Cerebellar cortex (tissue), 1 donor: Measurements from ENCODE around the gene CNIH3.
"Not testable (repeated sequence)": the region's sequence is repeated elsewhere in the genome, so short reads cannot be mapped to it uniquely, and the experiment has no call there.

Experiments
- DNase-seq: peaks from one replicate; pipeline ENCODE4 v3.0.0-alpha.2; 2015; ENCODE audit warnings: low spot score

Gene CNIH3

GRCh38 chr1:224689374-224689773 is 73.3 kb downstream of the CNIH3 start:
- no peak for DNase-seq

- no peak for DNase-seq
Observed at GRCh38 chr1:224690576-224690975, 74.5 kb downstream of the CNIH3 start.

GRCh38 chr1:224691148-224691925 is 75.2 kb downstream of the CNIH3 start:
- no peak for DNase-seq

GRCh38 chr1:224694969-224695368 is 78.9 kb downstream of the CNIH3 start:
- no peak for DNase-seq

- DNase-seq = no peak
Observed at GRCh38 chr1:224696021-224696420, 79.9 kb downstream of the CNIH3 start.

GRCh38 chr1:224696891-224697765 is 81.0 kb downstream of the CNIH3 start:
- DNase-seq = no peak

GRCh38 chr1:224698015-224698451 is 81.9 kb downstream of the CNIH3 start:
- no peak for DNase-seq

- peak; percentile 10 for DNase-seq
Observed at GRCh38 chr1:224700918-224701531, 84.9 kb downstream of the CNIH3 start.

- no peak for DNase-seq
Observed at GRCh38 chr1:224703702-224704101, 87.6 kb downstream of the CNIH3 start.

- DNase-seq = no peak
Observed at GRCh38 chr1:224704107-224704735, 88.1 kb downstream of the CNIH3 start.

GRCh38 chr1:224705578-224705977 is 89.5 kb downstream of the CNIH3 start:
- DNase-seq = no peak

GRCh38 chr1:224707843-224708725 is 92.0 kb downstream of the CNIH3 start:
- DNase-seq = no peak

- DNase-seq = no peak
Observed at GRCh38 chr1:224710196-224710595, 94.1 kb downstream of the CNIH3 start.

GRCh38 chr1:224711231-224711756 is 95.2 kb downstream of the CNIH3 start:
- not testable (repeated sequence) for DNase-seq

GRCh38 chr1:224711876-224712275 is 95.8 kb downstream of the CNIH3 start:
- DNase-seq = no peak

GRCh38 chr1:224713228-224713627 is 97.1 kb downstream of the CNIH3 start:
- DNase-seq = no peak

GRCh38 chr1:224714553-224714952 is 98.4 kb downstream of the CNIH3 start:
- DNase-seq = no peak

GRCh38 chr1:224718470-224719053 is 102.4 kb downstream of the CNIH3 start:
- DNase-seq = no peak

GRCh38 chr1:224719716-224720115 is 103.6 kb downstream of the CNIH3 start:
- DNase-seq = no peak

- no peak for DNase-seq
Observed at GRCh38 chr1:224720216-224720615, 104.1 kb downstream of the CNIH3 start.
